ENCODE measurements around the gene SDHB.

The SDHB gene

DNA sequence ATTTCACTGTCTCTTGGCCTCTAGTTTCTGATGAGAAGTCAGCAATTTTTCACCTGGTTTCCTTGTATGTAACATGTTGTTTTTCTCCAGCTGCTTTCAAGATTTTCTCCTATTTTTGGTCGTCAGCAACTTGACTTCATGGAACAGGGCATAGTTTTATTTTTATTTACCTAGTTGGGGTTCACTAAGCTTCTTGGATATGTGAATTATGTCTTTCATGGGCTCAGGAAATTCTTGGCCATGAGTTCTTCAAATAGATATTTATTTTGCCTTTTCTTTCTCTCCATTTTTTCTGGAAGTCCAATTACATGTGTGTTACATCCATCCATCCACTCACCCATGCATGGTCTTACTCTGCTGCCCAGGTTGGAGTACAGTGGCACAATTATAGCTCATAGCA, 13.7 kb downstream of the SDHB start:
- Histone ChIP-seq H3K27ac (ENCODE audit: low read depth, low read length, poor library complexity, severe bottlenecking) (no peak overlapping the region), H3K36me3 (ENCODE audit: insufficient read depth, low read length) (peaks cover 68% of the 10 kb centered on the region), H3F3A (ENCODE audit: insufficient read depth, low read length) (no peaks in the 10 kb centered on the region), H3K9me2 (ENCODE audit: low read depth, low read length) (no peaks in the 10 kb centered on the region), H3K9ac (ENCODE audit: low read length) (no peak overlapping the region), H3K4me2 (ENCODE audit: low read length) (no peak overlapping the region), H3K9me3 (ENCODE audit: low read length) (no peaks in the 10 kb centered on the region), H3K4me1 (ENCODE audit: insufficient read depth, low read length, severe bottlenecking) (peaks cover under 1% of the 10 kb centered on the region), H3K79me2 (ENCODE audit: insufficient read depth, low read length) (no peaks in the 10 kb centered on the region), H2AFZ (ENCODE audit: low read length) (no peak overlapping the region), H3K27me3 (ENCODE audit: insufficient read depth, low read length) (no peaks in the 10 kb centered on the region), H3K4me3 (ENCODE audit: low read depth, low read length, poor library complexity, severe bottlenecking) (no peak overlapping the region), H4K20me1 (ENCODE audit: insufficient read depth, low read length) (no peaks in the 10 kb centered on the region)
- TF ChIP-seq CTCF (IDR thresholded peaks at IDR 0.05; ENCODE audit: low read length) = no peak
- TF ChIP-seq EZH2 (IDR thresholded peaks at IDR 0.05; ENCODE audit: borderline replicate concordance, low read length) = no peak

DNA sequence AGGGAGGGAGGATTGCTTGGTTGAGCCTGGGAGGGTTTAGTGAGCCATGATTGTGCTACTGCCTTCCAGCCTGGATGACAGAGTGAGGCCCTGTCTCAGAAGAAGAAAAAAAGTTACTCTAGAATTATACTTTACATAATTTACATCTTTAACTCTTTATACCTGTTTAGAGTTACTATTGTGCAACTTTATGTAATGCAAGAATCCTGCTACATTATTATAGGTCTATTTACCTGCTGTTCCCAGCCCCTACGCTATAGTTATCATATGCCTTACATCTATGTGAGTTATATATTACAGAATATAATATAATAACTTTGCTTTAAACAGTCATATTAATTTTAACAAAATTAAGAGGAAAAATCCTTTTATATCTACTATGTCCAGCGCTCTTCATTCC, 14.3 kb downstream of the SDHB start:
- no peaks in the 10 kb centered on the region for H3K4me1 ChIP-seq (ENCODE audit: insufficient read depth, low read length, severe bottlenecking)

DNA sequence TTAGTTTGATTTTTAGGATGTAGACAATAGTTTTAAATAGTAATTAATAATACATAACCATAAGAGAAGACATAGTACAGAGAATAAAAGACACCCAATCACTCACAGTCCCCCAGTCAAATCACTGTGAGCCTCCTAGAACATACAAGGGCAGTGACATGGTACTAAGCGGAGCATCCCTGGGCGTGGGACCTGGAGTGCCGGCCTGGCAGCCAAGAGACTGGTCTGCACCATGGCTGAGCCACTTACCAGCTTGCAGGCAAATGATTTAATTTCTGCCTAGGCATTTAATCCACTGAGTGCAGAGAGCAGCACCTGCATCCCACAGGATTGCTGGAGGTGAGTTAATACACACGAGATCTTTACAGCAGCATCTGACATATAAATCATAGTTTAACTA, 20.4 kb downstream of the SDHB start:
- Histone ChIP-seq H3K79me2 (ENCODE audit: insufficient read depth, low read length) (no peaks in the 10 kb centered on the region), H3K9me2 (ENCODE audit: low read depth, low read length) (no peaks in the 10 kb centered on the region), H3K4me2 (ENCODE audit: low read length) (no peak overlapping the region), H2AFZ (ENCODE audit: low read length) (no peak overlapping the region), H3K36me3 (ENCODE audit: insufficient read depth, low read length) (peaks cover 65% of the 10 kb centered on the region), H3F3A (ENCODE audit: insufficient read depth, low read length) (no peaks in the 10 kb centered on the region), H3K9ac (ENCODE audit: low read length) (no peak overlapping the region), H3K4me1 (ENCODE audit: insufficient read depth, low read length, severe bottlenecking) (no peaks in the 10 kb centered on the region), H3K9me3 (ENCODE audit: low read length) (no peaks in the 10 kb centered on the region), H4K20me1 (ENCODE audit: insufficient read depth, low read length) (no peaks in the 10 kb centered on the region), H3K4me3 (ENCODE audit: low read depth, low read length, poor library complexity, severe bottlenecking) (no peak overlapping the region), H3K27ac (ENCODE audit: low read depth, low read length, poor library complexity, severe bottlenecking) (no peak overlapping the region), H3K27me3 (ENCODE audit: insufficient read depth, low read length) (no peaks in the 10 kb centered on the region)
- TF ChIP-seq EZH2 (IDR thresholded peaks at IDR 0.05; ENCODE audit: borderline replicate concordance, low read length) (no peak), CTCF (IDR thresholded peaks at IDR 0.05; ENCODE audit: low read length) (no peak)

More for the DNA sequence above, 14.3 kb downstream of the SDHB start:
- TF ChIP-seq EZH2 (IDR thresholded peaks at IDR 0.05; ENCODE audit: borderline replicate concordance, low read length) (no peak), CTCF (IDR thresholded peaks at IDR 0.05; ENCODE audit: low read length) (no peak)
- Histone ChIP-seq H3K4me3 (ENCODE audit: low read depth, low read length, poor library complexity, severe bottlenecking) (no peak overlapping the region), H3K79me2 (ENCODE audit: insufficient read depth, low read length) (no peaks in the 10 kb centered on the region), H3K4me2 (ENCODE audit: low read length) (no peak overlapping the region), H3K36me3 (ENCODE audit: insufficient read depth, low read length) (peaks cover 68% of the 10 kb centered on the region), H2AFZ (ENCODE audit: low read length) (no peak overlapping the region), H3K9me2 (ENCODE audit: low read depth, low read length) (no peaks in the 10 kb centered on the region), H4K20me1 (ENCODE audit: insufficient read depth, low read length) (no peaks in the 10 kb centered on the region), H3K27me3 (ENCODE audit: insufficient read depth, low read length) (no peaks in the 10 kb centered on the region), H3F3A (ENCODE audit: insufficient read depth, low read length) (no peaks in the 10 kb centered on the region), H3K9ac (ENCODE audit: low read length) (no peak overlapping the region), H3K27ac (ENCODE audit: low read depth, low read length, poor library complexity, severe bottlenecking) (no peak overlapping the region), H3K9me3 (ENCODE audit: low read length) (no peaks in the 10 kb centered on the region)
